HT-29 (cell line): Measurements from ENCODE around the gene POM121L2. TPM values are rescaled to one million over a fixed set of nuclear protein-coding genes. Genes with fewer than 3 reads are reported as not detected.
"Not testable (repeated sequence)": the region's sequence is repeated elsewhere in the genome, so short reads cannot be mapped to it uniquely, and the experiment has no call there.

Experiments used
- DNase-seq: peaks from one replicate; pipeline ENCODE4 v3.0.0-alpha.2; 2015; ENCODE audit warnings: low spot score
- total RNA-seq: library from RNA; depleted of rRNA; stranded (reverse); fragments of >200 nt; shearing (Covaris generic); gene quantifications from 2 replicates; pipeline ENCODE4 v1.2.3, GENCODE V29; 2014

POM121L2 gene
- total RNA-seq, 1 experiment from 2014 or later = not detected

DNA sequence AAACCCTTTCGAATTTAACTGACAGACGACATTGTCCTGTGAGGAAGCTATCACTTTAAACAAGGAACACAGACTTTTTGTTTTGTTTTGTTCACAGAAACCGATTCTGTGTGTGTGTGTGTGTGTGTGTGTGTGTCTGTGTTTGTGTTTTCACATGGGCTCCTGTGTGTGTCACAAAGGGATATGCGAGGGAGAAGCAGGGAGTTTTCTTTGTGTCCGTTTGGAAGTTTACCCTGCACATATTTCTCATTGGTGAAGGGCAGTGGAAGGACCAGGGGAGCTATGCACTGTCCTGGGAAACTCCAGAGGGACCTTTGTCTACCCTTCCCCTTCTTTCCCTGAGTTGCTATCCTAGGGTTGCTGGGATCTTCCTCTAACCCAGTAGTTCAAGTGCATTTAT lies 17.7 kb downstream of the POM121L2 start:
- DNase-seq = peak; percentile 45

DNA sequence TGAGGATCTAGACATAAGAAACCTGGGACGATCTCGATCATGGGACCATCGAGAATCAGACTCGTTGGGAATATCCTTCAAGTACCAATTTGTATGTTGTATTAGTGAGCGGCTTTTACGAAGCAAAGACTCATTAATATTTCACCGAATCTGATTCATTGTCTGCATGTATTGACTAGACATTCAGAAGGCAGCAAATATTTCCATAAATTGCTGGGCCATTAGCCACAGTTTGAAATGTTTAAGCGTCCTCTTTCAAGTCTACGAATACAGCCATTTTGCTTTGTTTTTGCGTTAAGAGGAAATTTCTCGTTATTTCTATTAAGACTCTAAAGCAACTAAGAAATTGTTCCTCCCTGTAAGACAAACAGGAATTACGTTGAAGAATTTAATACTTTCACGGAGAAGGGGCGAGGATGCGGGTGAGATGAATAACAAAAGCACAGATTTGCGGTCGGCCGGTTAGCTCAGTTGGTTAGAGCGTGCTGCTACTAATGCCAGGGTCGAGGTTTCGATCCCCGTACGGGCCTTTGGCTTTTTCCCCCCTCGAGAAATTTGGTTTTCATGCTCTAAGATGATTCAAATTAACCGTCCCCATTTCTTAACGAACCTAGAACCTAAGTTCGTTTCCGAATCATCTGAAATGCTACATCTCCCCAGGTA lies 18.5 kb downstream of the POM121L2 start:
- DNase-seq = peak; percentile 87

DNA sequence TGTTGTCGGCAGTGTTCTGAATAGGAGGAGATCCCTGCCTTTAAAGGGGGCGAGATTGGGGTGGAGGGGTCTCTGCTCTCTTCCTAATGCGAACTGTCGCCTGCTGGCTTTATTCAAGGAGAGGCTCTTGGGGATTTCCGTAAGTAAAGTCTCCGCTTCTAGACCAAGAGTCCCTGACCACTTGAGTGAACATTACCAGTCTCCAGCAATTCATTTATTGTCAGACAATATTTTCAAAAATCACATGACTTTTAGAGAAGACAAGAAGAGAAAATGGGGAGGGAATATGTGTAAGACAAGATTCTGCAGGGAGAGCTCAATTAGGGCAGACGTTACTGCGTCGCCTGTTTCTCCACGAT lies 21.2 kb downstream of the POM121L2 start:
- no peak for DNase-seq

DNA sequence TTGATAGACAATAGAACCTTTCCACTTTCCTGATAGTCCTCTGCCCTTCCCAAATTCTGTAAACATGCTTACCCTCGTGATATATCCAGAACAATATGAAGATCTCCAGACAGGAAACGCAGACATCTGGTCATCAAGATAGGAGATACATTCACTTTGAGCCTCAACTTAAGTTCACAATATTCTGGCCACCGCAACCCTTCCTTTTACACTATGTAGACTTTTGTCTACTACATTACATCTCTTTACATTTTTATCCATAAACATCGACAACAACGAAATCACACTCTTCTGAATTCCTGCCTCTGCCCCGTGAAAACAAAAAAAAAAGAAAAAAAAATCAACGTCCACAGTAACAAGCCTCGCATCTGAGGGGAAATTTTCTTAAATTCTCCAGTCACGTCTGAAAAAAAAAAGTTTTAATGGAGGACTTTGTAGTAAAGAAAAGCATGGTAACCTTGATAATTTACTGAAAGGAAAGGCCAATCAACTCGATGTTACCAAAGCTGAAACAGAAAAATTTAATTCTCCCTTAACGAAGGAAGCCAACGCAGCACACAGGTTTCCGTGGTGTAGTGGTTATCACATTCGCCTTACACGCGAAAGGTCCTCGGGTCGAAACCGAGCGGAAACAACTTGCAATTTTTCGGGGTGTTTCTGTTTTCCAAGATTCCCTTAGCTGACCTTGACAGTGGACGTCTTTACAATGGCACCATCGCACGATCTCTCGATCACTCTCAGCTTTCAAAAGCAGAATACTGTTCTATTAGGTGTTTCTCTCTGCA lies 21.8 kb downstream of the POM121L2 start:
- no peak for DNase-seq

DNA sequence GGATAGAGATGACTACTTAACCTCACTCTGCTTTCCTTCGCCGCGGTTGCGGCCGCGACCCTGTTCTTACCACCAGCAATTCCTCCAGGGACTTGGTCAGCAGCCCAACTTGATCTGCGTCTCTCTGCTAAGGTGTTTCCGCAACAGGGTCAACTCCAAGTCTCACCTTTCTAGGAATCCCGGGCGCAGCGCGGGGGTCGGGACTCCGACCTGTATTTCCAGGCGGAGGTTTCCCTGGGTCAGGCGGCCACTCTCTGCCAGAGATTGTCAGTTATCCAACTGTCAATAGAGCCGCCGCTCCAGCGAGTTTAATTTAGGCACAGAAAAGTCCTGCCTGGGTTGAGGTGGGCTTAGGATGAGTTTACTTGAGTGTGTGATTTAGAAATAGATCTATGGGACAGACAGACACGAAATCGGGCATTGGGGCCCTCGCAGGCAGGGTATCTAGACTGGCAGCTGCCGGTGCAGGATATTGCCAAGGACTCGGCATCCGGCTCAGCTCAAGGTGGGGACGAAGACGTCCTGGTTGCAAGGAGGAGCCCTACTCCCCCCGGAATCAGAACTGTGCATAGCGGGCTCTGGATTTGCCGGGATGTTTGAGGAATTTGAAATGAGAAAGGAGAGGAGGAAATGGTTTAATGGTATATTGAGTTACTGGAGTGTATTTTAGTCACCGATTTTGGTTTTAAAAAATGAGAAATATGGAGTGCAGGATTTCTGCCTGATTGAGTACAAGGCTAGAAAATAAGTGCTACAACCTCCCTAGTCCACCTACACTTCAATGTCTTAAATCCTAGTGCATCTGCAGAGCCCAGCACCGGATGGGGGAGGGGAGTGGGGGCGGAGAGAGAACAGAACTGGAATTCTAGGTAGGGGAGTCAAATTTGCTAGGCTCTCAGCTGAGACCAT lies 23.7 kb downstream of the POM121L2 start:
- no peak for DNase-seq

DNA sequence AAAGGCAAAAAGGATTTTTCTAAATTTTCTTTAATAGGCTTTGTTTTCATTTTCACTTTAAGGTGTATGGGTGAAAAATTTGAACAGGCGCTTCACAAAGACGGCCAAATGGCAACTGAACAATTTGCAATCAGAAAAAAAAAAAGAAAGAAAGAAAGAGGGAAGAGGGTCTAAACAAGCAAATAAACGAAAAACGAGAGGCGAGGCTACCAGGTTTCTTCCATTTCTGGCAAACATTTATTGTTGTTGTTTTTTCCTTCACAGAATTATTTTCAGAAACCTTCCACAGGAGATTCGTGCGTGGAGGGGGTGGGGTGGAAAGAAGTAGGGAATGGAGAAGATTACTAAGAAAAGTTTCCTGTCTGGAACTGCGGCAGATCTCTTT lies 24.3 kb downstream of the POM121L2 start:
- no peak for DNase-seq

DNA sequence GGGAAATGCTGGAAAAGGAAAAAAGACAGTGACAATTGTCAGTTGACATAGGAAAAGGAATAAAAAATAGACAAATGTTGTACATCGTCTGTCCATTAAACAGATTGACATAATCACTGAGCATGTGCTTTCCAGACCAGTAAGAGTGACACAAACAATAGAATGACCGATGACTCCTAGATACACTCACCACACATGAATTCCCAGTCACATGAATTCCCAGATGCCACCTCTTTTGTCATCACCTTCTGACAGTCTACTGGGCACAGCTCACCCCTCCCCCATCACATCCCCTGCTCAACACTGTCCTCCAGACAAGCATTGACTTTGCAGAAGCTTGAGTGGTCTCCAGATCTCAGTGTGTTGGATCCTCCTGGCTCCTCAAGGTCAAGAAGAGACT lies 25.9 kb downstream of the POM121L2 start:
- DNase-seq = no peak

DNA sequence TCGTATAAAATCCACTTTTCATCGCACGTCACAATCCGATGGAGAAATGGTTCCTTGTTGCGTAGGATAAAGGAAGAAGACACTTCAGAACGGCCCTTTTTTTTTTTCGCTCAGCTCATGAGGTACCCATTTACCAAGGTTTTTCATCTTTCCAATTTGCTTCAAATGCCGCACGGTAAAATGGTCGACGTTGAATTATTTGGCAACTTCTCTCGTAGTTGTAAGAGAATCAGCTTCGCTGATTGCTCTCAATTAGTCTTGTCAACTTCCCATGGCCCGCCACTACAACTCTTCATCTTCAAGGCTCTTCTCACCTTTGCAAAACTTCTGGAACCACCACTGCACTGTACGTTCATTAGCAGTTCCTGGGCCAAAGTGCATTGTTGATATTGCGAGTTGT lies 28.8 kb downstream of the POM121L2 start:
- no peak for DNase-seq

DNA sequence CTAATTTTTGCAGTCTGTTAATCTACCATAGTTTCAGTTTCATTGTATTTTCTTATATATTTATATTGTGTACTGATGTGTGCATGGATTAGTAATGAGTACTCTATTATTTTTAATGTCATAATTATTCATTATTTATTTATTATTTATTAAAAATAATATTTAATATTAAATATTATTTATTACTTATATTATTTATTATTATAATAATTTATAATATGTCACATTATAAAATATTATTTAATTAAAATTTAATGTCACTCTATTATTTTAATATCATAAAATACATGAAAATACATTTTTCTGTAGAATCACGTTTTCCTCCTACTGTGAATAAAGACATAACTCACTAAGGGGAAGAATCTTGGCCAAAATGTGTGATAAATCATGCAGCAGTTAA lies 30.5 kb downstream of the POM121L2 start:
- DNase-seq = no peak

DNA sequence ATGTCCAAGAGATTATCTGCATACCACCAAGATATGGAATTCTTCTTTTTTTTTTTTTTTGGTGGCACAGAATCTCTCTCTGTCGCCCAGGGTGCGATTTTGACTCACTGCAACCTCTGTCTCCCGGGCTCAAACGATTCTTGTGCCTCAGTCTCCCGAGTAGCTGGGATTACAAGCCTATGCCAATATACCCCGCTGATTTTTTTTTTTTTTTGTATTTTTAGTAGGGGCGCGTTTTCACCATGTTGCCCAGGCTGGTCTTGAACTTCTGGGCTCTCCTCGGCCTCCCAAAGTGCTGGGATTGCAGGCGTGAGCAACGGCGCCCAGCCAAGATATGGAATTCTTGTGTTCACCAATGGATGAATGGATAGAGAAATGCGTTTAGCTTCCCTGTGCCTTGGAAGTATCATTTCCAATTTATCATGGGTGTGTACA lies 31.0 kb downstream of the POM121L2 start:
- DNase-seq = no peak

DNA sequence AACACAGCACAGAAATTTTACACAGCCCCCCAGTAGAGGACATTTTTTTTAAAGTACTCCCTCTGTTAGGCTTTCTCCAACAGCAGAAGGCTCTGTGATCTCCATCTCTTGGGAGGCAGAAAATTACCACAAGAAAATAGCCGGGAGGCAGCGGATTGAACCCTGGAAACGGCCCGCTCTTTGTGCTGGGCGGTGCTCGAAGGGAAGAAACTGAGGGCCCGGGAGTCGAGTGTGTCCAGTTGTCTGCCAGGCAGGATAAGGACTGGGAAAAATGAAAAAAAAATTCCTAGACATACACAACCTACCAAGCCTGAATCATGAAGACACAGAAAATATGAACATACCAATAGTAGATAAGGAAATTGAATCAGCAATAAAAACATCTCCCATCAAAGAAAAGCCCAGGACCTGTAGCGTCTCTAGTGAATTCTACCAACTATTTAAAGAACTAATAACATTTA lies 31.5 kb downstream of the POM121L2 start:
- DNase-seq = peak; percentile 27

DNA sequence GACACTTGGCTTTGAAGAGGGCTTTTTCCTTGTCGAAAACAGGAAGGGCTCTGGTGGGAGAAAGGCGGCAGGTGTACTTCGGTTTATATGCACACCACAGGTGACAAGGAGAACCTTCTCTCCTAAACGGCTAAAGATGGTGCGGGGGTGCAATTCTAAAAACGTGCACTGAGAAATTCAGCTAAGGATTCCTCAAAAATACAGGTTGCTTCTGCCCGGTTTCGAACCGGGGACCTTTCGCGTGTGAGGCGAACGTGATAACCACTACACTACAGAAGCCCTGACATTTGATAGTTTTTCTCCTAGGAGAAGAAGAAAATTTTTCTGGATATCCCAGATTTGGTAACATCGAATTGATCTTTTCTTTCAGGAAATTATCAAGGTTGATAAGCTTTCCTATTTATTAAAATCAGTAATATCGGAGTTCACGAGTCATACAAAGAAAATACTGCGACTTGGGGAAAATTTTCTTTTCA lies 32.0 kb downstream of the POM121L2 start:
- peak; percentile 64 for DNase-seq

DNA sequence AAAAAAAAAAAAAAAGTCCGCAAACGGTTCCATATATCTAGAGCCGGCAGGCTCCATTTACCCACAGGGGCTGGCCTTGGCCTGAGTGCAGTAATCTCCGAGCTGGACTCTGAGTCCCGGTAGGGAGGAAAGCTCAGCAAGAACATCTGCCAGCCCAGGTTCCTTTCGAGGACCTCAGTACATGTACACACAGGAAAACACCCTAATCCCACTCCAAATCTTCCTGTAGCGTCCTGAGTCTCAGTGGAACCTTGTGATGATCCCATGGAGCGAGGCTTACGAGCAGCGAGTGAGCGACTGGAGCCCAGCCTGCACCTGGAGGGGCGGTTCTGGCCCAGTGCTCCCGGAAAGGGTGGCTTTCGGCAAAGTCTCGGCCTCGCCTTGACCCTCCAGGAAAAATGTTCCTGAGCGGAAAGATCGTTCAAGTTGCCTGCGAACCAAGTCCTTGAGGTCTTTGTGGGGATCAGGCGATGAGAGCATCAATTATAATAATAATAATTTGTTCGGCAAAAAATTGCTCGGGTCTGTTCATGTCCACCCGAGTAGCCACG lies 32.5 kb downstream of the POM121L2 start:
- no peak for DNase-seq

DNA sequence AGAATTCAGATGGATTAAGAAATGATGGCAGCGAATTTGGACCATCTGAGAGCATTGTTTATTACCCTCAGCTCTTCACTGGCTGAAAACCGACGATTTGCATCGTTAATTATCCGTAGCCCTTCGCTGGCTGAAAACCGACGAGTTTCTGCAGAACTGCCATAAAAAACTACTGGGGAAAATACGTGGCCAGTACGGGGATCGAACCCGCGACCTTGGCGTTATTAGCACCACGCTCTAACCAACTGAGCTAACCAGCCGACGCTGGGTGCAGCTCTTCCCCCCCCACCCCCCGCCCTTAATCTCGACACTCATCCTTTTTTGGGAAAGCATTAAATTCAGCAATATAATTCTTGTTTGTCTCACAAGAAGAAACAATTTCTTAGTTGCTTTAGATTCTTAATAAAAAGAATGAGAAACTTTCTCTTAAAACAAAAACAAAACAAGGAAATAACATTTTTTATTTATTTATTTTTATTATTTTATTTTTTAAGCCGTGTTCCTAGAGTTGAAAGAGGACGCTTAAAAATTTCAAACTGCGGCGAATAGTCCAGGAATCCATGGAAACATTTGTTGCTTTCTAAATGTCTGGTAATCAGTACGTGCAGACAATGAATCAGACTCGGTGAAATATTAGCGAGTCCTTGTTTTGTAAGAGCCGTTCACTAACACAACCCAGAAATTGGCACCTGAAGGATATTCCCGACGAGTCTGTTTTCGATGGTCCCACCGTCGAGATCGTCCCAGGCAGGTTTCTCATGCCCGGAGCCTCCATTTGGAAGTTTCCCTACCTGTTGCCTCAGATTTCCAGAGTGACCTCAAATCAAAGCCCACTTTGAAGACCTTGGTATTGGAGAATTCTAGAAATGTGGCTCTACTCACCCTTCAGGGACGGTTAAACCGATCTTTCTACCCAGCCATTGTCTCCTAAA lies 36.8 kb downstream of the POM121L2 start:
- DNase-seq = no peak

DNA sequence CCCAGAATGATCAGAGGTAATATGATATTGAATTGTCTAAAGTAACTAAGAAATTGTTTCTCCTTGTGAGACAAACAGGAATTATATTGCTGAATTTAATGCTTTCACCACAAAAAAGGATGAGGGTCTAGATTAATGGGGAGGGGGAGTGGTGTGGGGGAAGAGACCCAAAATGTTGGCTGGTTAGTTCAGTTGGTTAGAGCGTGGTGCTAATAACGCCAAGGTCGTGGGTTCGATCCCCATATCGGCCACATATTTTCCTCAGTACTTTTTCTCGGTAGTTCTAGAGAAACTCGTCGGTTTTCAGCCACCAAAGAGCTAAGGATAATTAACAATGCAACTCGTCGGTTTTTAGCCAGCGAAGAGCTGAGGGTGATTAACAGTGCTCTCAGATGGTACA lies 38.3 kb downstream of the POM121L2 start:
- no peak for DNase-seq

DNA sequence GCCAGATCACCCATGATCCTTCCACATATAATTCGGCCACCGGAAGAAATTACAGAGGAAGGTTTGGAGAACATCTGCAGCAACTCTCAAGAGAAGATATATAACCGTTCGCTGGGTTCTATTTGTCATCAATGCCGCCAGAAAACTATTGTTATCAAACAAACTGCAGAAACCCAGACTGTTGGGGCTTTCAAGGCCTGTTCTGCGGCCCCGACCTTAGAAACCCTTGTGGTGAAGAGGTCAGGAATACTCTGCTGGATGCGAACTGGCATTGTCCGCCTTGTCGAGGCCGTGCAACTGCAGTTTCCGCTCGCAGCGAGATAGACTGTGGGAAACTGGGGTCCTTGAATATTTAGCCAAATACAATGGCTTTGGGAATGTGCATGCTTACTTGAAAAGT lies 43.3 kb downstream of the POM121L2 start:
- no peak for DNase-seq

DNA sequence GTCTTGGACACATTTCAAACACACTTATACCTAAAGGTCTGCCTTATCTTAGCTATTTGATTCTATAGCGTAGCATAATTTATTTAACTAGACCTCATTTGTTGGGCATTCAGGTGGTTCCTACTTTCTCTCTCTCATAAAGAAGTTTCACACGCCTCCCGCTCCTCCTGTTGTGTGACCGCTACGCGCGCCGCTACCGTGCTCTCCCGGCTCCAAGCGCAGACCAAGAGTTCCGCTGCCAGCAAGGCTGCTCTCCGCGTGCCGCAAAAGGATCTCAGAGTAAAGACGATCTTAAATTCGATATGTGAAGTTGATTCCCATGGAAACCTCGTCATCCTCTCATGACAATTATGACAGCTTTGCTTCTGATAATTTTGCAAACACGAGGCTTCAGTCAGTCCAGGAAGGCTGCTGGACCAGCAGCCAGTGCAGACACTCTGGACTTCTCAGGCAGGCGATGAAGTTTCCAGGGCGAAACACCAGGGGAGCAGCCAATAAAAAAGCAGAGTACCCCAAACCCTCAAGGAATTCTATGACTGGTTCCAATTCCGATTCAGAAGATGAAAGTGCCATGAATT lies 44.1 kb downstream of the POM121L2 start:
- DNase-seq = no peak

DNA sequence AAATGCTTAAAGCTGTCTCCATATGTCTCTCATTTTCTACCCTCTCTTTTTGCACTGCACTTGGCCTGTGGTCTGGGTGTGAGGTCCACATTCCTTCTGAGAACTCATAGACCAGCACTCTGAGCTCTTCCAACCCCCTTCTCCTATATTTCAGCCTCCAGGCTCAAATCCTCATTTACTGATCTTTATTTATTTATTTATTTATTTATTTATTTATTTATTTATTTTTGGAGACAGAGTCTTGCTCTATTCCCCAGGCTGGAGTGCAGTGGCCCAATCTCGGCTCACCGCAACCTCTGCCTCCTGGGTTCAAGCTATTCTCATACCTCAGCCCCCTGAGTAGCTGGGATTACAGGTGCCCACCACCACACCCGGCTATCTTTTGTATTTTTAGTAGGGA lies 45.1 kb downstream of the POM121L2 start:
- DNase-seq = not testable (repeated sequence)

DNA sequence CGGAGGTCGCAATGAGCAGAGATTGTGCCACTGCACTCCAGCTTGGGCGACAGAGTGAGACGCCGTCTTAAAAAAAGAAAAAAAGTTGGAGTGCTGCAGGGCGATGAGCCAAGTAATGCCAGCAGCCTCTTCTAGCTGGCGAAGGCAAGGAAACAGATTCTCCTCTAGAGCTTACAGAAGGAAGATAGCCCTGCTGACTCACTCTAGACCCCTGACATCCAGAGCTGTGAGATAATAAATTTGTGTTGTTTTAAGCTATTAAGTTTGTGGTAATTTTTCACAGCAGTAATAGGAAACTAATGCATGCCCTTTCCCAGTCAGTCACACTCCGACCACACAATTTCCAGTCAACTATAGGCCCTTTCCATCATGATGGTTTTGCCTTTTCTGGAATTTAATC lies 48.2 kb downstream of the POM121L2 start:
- DNase-seq = no peak

DNA sequence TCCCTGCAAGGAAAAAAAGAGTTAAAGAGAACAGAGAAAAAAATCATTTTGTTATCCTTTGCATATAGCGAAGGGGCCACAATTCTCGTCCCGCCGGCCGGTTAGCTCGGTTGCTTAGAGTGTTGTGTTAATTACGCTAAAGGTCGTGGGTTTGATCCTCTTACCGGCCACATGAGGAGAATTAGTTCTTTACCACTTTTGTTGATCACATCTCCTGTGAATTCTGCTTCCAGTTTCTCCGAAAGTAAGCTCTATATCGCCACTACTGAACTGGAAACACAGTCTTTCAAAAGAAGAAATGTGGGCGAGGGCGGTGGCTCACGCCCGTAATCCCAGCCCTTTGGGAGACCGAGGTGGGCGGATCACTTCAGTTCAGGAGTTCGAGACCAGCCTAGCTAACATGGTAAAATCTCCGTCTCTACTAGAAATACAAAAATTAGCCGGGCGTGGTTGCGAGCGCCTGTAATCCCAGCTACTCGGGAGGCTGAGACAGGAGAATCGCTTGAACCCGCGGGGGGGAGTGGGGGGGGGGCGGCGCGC lies 51.2 kb downstream of the POM121L2 start:
- no peak for DNase-seq
